ENCODE results near the gene ISG20.

DNA sequence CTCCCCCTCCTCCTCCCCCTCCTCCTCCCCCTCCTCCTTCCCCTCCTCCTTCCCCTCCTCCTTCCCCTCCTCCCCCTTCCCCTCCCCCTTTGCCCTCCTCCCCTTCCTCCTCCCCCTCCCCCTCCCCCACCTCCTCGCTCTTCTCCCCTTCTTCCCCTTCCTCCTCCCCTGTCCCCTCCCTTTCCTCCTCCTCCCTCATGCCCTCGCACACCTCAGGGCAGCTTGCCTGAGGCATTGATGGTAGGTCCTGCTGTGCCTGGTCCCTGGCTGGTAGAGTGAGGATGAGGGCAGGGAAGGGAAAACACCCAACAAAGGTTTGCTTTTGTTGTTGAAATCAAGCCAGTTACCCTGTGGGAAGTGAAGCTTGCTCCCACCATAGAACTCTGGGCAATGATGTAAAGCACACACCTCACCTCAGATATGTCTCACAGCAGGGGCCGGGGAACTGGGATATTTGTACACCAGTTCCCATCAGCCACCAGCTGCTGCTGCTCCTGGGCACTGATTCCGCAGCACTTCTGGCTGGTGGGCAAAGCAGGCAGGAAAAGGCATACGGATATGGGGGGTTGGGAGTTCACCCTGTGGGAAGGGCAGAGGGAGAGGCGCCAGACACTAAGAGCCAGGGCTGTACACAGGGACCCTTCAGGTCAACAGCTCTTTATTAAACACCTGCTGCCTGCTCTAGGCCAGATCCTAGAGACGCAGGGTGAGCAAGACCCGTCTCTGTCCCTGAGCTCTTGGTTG, 13.8 kb downstream of the ISG20 start:
- no peak for TF ChIP-seq POLR2AphosphoS5 (IDR thresholded peaks at IDR 0.05; ENCODE audit: low read depth, low read length)
- TF ChIP-seq YY1 (IDR thresholded peaks at IDR 0.05; ENCODE audit: low read depth, low read length): no peak
- TF ChIP-seq NANOG (IDR thresholded peaks at IDR 0.05; ENCODE audit: insufficient read depth, low read depth, low read length, poor library complexity, severe bottlenecking): no peak
- TF ChIP-seq, protein P1, sequence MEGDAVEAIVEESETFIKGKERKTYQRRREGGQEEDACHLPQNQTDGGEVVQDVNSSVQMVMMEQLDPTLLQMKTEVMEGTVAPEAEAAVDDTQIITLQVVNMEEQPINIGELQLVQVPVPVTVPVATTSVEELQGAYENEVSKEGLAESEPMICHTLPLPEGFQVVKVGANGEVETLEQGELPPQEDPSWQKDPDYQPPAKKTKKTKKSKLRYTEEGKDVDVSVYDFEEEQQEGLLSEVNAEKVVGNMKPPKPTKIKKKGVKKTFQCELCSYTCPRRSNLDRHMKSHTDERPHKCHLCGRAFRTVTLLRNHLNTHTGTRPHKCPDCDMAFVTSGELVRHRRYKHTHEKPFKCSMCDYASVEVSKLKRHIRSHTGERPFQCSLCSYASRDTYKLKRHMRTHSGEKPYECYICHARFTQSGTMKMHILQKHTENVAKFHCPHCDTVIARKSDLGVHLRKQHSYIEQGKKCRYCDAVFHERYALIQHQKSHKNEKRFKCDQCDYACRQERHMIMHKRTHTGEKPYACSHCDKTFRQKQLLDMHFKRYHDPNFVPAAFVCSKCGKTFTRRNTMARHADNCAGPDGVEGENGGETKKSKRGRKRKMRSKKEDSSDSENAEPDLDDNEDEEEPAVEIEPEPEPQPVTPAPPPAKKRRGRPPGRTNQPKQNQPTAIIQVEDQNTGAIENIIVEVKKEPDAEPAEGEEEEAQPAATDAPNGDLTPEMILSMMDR (IDR thresholded peaks at IDR 0.05; ENCODE audit: control extremely low read depth in 1 of 3, insufficient read depth in 1 of 3, low read depth in 1 of 3, low read length in 3 of 3): no peak
- TF ChIP-seq HDAC2 (IDR thresholded peaks at IDR 0.05; ENCODE audit: borderline replicate concordance in 1 of 2, low read depth in 2 of 2, low read length in 2 of 2): no peak
- TF ChIP-seq SRF (IDR thresholded peaks at IDR 0.05; ENCODE audit: low read depth, low read length): no peak
